K562 (cell line): Measurements from ENCODE around the gene PPP1R12B. TPM values are rescaled to one million over a fixed set of nuclear protein-coding genes. Genes with fewer than 3 reads are reported as not detected.

ENCODE experiments used
- CAMTA2 ChIP-seq: fragments of 250-450 bp; sonication (Bioruptor Pico); conservative IDR thresholded peaks from 2 replicates; pipeline ENCODE4 v1.5.1; 2022
- CBFA2T3 ChIP-seq: fragments of 450-650 bp; IDR thresholded peaks from 2 replicates; pipeline ENCODE4 v1.6.1; 2017
- CBX1 ChIP-seq: sonication (generic); IDR thresholded peaks from 2 replicates; pipeline ENCODE4 v1.6.1; 2016; ENCODE audit warnings: antibody characterized with exemption, low read depth, mild to moderate bottlenecking
- CBX8 ChIP-seq: fragments of 200-600 bp; sonication (generic); IDR thresholded peaks from 2 replicates; pipeline ENCODE4 v1.6.1; 2012; ENCODE audit warnings: borderline replicate concordance, mixed run types, low read depth, mild to moderate bottlenecking, moderate library complexity, mixed read lengths, low read length, control low read depth, inconsistent platforms; ENCODE audit not compliant: poor library complexity, severe bottlenecking; ENCODE audit errors: extremely low read depth
- ETS2 ChIP-seq: IDR thresholded peaks from 2 replicates; pipeline ENCODE4 v1.6.1; 2016; ENCODE audit warnings: borderline replicate concordance, missing genetic modification characterization, mild to moderate bottlenecking, moderate library complexity, missing compliant biosample characterization; ENCODE audit not compliant: poor library complexity, severe bottlenecking
- HDAC1 ChIP-seq, 2 experiments: fragments of 450-650 bp; IDR thresholded peaks; 2 replicates each; pipeline ENCODE4 v1.6.1; 2016 to 2017; ENCODE audit warnings: inconsistent platforms in 1 of 2, mild to moderate bottlenecking in 1 of 2, moderate library complexity in 1 of 2
- HDAC8 ChIP-seq: fragments of 450-650 bp; IDR thresholded peaks from 2 replicates; pipeline ENCODE4 v1.6.1; 2016; ENCODE audit warnings: mild to moderate bottlenecking, missing genetic modification characterization, moderate library complexity, missing compliant biosample characterization
- HLTF ChIP-seq: fragments of 450-650 bp; IDR thresholded peaks from 2 replicates; pipeline ENCODE4 v1.6.1; 2016
- JUN ChIP-seq, 2 experiments: sonication (generic) in 1 of 2; formaldehyde crosslinking in 1 of 2; IDR thresholded peaks; 2 replicates each; pipeline versions ENCODE4 v1.6.1 to v1.8.0; 2012 to 2022; ENCODE audit warnings: borderline replicate concordance in 2 of 2, mild to moderate bottlenecking in 2 of 2, improper control_type of control experiment in 1 of 2, low read depth in 1 of 2, low read length in 1 of 2, missing genetic modification reagents in 1 of 2
- MLX ChIP-seq, 2 experiments: fragments of 450-650 bp in 1 of 2; sonication (generic) in 1 of 2; formaldehyde crosslinking; conservative IDR thresholded peaks; 2 replicates each; pipeline versions ENCODE4 v1.4.0 to v1.8.1; 2020 to 2022; ENCODE audit warnings: mild to moderate bottlenecking in 1 of 2, missing genetic modification reagents in 1 of 2
- NCOA6 ChIP-seq: fragments of 450-650 bp; IDR thresholded peaks from 2 replicates; pipeline ENCODE4 v1.6.1; 2017; ENCODE audit warnings: mild to moderate bottlenecking
- PRMT5 ChIP-seq: sonication (generic); formaldehyde crosslinking; IDR thresholded peaks from 2 replicates; pipeline ENCODE4 v1.5.0; 2020; ENCODE audit warnings: missing genetic modification reagents
- RBBP5 ChIP-seq: fragments of 200-600 bp; sonication (generic); IDR thresholded peaks from 2 replicates; pipeline ENCODE4 v1.6.1; 2012; ENCODE audit warnings: borderline replicate concordance, mild to moderate bottlenecking, low read length, control low read depth, inconsistent platforms; ENCODE audit not compliant: insufficient read depth, poor library complexity, severe bottlenecking
- RBM17 ChIP-seq: fragments of 200-400 bp; formaldehyde crosslinking; IDR thresholded peaks from 2 replicates; pipeline ENCODE4 v1.6.1; 2017; ENCODE audit warnings: low read depth, mild to moderate bottlenecking, low read length, borderline replicate concordance
- SNIP1 ChIP-seq: fragments of 450-650 bp; IDR thresholded peaks from 2 replicates; pipeline ENCODE4 v1.7.1; 2017; ENCODE audit warnings: low read depth, mild to moderate bottlenecking
- TFAM ChIP-seq: fragments of 250-450 bp; sonication (Bioruptor Pico); conservative IDR thresholded peaks from 2 replicates; pipeline ENCODE4 v1.5.0; 2021; ENCODE audit warnings: mild to moderate bottlenecking, moderate library complexity
- ZNF121 ChIP-seq: sonication (generic); formaldehyde crosslinking; conservative IDR thresholded peaks from 2 replicates; pipeline ENCODE4 v1.8.0; 2022; ENCODE audit warnings: missing genetic modification reagents
- ZNF76 ChIP-seq: fragments of 250-450 bp; sonication (Bioruptor Pico); IDR thresholded peaks from 2 replicates; pipeline ENCODE4 v1.4.0; 2020; ENCODE audit warnings: mild to moderate bottlenecking, moderate library complexity, borderline replicate concordance
- ZNF764 ChIP-seq: fragments of 250-450 bp; sonication (Bioruptor Pico); IDR thresholded peaks from 2 replicates; pipeline ENCODE4 v1.4.0; 2020; ENCODE audit warnings: low read depth, mild to moderate bottlenecking, moderate library complexity
- ZNF79 ChIP-seq: fragments of 250-450 bp; sonication (Bioruptor Pico); IDR thresholded peaks from 2 replicates; pipeline ENCODE4 v1.4.0; 2020; ENCODE audit warnings: low read depth, mild to moderate bottlenecking, moderate library complexity
- ZSCAN29 ChIP-seq: fragments of 450-650 bp; IDR thresholded peaks from 2 replicates; pipeline ENCODE4 v1.6.1; 2017
- polyA plus RNA-seq, 8 experiments: library from polyadenylated mRNA; depleted of rRNA in 4 of 8; stranded (reverse) in 5 of 8; unstranded in 3 of 8; fragments of >200 nt; fragmentation: Nextera tagmentation in 2 of 8; fragmentation: Illumina TruSeq in 1 of 8; extraction: Ambion mirVana in 2 of 8; extraction: Trizol in 1 of 8; gene quantifications; 2 replicates each; pipeline versions ENCODE4 v1.2.1 to v1.2.3, GENCODE V29; 2011 to 2014; ENCODE audit warnings: inconsistent platforms in 1 of 8, missing spikeins in 1 of 8
- total RNA-seq, 7 experiments: library from RNA; depleted of rRNA in 6 of 7; stranded (reverse); fragments of >200 nt in 6 of 7; fragmentation: Illumina TruSeq in 2 of 7; extraction: Trizol in 2 of 7; gene quantifications; 2 replicates each; pipeline versions ENCODE4 v1.2.1 to v1.2.3, GENCODE V29; 2011 to 2021; ENCODE audit warnings: low replicate concordance in 1 of 7
- TF ChIP-seq, protein P1 (sequence below): fragments of 250-450 bp; sonication (Bioruptor Pico); IDR thresholded peaks from 2 replicates; pipeline ENCODE4 v1.4.0; 2020
- TF ChIP-seq, protein P2 (sequence below): fragments of 450-650 bp; conservative IDR thresholded peaks from 2 replicates; pipeline ENCODE4 v1.6.1; 2016; ENCODE audit warnings: missing genetic modification characterization, low read depth, mild to moderate bottlenecking, missing compliant biosample characterization, moderate library complexity

Gene PPP1R12B
- total and polyA plus RNA-seq, 9 of the 15 experiments (the other 6 are each of a cell fraction or from before 2014, with no cell fraction given), result 0.73 to 16.9 (median 13.6) TPM

GRCh38 chr1:202624781-202625108, 276.2 kb downstream of the PPP1R12B start (continued):
- TF ChIP-seq MLX (CRISPR knock-in tag; conservative IDR thresholded peaks at IDR 0.05) (no peak), HDAC1 (IDR thresholded peaks at IDR 0.05) (0 out of 4 replicates have a peak, but pooled peaks of 1 of the 2 experiments have one; percentile 4), ZNF79 (CRISPR knock-in tag) (no peak), CAMTA2 (CRISPR knock-in tag) (no peak), NCOA6 (no peak), HLTF (no peak), RBBP5 (no peak), ZNF121 (no peak), CBX8 (no peak), PRMT5 (CRISPR knock-in tag) (no peak), SNIP1 (no peak), JUN (IDR thresholded peaks at IDR 0.05; ENCODE audit: borderline replicate concordance, low read depth, low read length) (no peak), JUN (CRISPR knock-in tag; IDR thresholded peaks at IDR 0.05; ENCODE audit: borderline replicate concordance) (no peak), CBFA2T3 (no peak), ZSCAN29 (no peak), CBX1 (peak; percentile 52; the same call in 1 of the 2 replicates), ETS2 (tag) (no peak), ZNF764 (no peak), RBM17 (no peak), ZNF76 (no peak), HDAC8 (no peak), TFAM (CRISPR knock-in tag) (no peak)
- TF ChIP-seq, protein P1, sequence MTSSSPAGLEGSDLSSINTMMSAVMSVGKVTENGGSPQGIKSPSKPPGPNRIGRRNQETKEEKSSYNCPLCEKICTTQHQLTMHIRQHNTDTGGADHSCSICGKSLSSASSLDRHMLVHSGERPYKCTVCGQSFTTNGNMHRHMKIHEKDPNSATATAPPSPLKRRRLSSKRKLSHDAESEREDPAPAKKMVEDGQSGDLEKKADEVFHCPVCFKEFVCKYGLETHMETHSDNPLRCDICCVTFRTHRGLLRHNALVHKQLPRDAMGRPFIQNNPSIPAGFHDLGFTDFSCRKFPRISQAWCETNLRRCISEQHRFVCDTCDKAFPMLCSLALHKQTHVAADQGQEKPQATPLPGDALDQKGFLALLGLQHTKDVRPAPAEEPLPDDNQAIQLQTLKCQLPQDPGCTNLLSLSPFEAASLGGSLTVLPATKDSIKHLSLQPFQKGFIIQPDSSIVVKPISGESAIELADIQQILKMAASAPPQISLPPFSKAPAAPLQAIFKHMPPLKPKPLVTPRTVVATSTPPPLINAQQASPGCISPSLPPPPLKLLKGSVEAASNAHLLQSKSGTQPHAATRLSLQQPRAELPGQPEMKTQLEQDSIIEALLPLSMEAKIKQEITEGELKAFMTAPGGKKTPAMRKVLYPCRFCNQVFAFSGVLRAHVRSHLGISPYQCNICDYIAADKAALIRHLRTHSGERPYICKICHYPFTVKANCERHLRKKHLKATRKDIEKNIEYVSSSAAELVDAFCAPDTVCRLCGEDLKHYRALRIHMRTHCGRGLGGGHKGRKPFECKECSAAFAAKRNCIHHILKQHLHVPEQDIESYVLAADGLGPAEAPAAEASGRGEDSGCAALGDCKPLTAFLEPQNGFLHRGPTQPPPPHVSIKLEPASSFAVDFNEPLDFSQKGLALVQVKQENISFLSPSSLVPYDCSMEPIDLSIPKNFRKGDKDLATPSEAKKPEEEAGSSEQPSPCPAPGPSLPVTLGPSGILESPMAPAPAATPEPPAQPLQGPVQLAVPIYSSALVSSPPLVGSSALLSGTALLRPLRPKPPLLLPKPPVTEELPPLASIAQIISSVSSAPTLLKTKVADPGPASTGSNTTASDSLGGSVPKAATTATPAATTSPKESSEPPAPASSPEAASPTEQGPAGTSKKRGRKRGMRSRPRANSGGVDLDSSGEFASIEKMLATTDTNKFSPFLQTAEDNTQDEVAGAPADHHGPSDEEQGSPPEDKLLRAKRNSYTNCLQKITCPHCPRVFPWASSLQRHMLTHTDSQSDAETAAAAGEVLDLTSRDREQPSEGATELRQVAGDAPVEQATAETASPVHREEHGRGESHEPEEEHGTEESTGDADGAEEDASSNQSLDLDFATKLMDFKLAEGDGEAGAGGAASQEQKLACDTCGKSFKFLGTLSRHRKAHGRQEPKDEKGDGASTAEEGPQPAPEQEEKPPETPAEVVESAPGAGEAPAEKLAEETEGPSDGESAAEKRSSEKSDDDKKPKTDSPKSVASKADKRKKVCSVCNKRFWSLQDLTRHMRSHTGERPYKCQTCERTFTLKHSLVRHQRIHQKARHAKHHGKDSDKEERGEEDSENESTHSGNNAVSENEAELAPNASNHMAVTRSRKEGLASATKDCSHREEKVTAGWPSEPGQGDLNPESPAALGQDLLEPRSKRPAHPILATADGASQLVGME (CRISPR knock-in tag), result no peak
- TF ChIP-seq, protein P2, sequence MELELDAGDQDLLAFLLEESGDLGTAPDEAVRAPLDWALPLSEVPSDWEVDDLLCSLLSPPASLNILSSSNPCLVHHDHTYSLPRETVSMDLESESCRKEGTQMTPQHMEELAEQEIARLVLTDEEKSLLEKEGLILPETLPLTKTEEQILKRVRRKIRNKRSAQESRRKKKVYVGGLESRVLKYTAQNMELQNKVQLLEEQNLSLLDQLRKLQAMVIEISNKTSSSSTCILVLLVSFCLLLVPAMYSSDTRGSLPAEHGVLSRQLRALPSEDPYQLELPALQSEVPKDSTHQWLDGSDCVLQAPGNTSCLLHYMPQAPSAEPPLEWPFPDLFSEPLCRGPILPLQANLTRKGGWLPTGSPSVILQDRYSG, result no peak
